ENCODE data around the gene MS4A7. TPM values are rescaled to one million over a fixed set of nuclear protein-coding genes. Genes with fewer than 3 reads are reported as not detected.

Gene MS4A7
- polyA plus RNA-seq = 1 to 10 TPM; 1.0 to 7.1 (median 2.6) TPM

- peak within 1 kb of the TSS in 1 of 5 donors; percentile 29 for H3K4me3 Mint-ChIP-seq
These were observed at the start of gene MS4A7 for GRCh38 chr11:60378354-60378753. Gene MS4A7, plus strand, starts transcription at chr11:60378532. Its CDS starts 4,610 bp downstream, at chr11:60383142.

DNA sequence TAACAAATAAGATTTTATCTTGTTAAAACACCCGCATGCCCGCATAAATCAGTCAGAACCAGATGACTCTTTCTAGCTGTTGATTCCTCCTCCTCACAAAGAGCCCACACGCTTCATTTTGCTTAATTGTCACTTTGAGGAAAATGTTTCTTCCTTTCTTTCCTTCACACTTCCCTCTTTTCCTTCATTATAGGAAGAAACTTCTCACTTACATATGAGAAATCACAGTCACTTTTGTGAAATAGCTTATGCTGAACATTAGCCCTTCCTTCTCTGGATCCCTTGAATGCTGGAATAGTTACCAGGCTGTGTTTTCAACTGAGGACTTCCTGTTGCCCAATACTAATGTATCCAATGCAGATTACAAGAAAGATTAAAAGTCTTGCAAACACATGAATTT, 45.5 kb upstream of the MS4A7 start:
- Mint-ChIP-seq H3K27me3 (ENCODE audit: low read depth in 3 of 3) (peaks cover 0 to 4% (median 2%) of the 10 kb centered on the region in 3 donors), H3K36me3 (no peaks in the 10 kb centered on the region), H3K9me3 (peaks cover 0 to 2% (median 0%) of the 10 kb centered on the region in 6 donors), H3K4me3 (no peak overlapping the region), H3K4me1 (no peaks in the 10 kb centered on the region), H3K27ac (no peak overlapping the region)
- no peak for DNase-seq

More at GRCh38 chr11:60378354-60378753, at the start of gene MS4A7:
- Mint-ChIP-seq H3K27ac (peak within 1 kb of the TSS in 2 of 6 donors; percentile 28 to 54), H3K36me3 (no peaks in the 10 kb centered on the region), H3K4me1 (peaks cover 3 to 11% of the 10 kb centered on the region in 2 donors), H3K9me3 (no peaks in the 10 kb centered on the region), H3K27me3 (ENCODE audit: low read depth in 3 of 3) (peaks cover 0 to 9% (median 5%) of the 10 kb centered on the region in 3 donors)
- no peak for DNase-seq

- Mint-ChIP-seq H3K4me1 (no peaks in the 10 kb centered on the region), H3K36me3 (no peaks in the 10 kb centered on the region), H3K9me3 (peaks cover 0 to under 1% (median 0%) of the 10 kb centered on the region in 6 donors), H3K4me3 (no peak overlapping the region), H3K27me3 (ENCODE audit: low read depth in 3 of 3) (peaks cover 0 to 4% (median 2%) of the 10 kb centered on the region in 3 donors), H3K27ac (no peak overlapping the region)
- peak; percentile 17 to 29 (median 26) for DNase-seq
These were observed 44.2 kb upstream of the MS4A7 start for GRCh38 chr11:60334005-60334620.

DNA sequence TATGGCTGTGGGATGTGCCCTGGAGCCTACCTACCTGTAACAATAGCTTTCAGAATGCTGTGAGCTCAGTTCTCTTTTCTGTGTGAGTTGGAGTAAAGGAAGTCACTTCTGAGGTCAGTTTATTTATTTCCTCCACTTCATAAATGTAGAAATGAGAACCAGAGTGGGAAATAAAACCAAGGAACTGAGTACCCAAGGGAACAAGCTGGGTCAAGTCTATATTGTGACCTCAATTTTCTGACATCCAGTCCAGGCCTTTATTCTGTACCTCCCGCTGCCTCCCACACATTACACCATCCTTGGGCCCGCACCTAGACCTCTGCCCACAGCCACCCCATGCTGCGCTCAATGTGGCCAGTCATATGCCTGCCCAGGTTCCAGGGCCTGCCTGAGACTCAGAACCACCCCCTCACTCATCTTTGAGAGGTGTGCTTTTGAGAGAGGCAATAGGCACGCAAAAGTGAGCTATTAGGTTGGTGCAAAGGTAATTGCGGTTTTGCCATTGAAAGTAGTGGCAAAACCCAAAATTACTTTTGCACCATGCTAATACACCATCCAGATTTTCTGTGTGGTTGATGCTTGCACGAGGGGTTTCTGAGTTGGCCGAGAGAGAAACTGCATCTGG, 41.5 kb upstream of the MS4A7 start:
- H3K9me3 Mint-ChIP-seq = no peaks in the 10 kb centered on the region
- H3K27me3 Mint-ChIP-seq (ENCODE audit: low read depth in 3 of 3) = peaks cover 0 to 4% (median 0%) of the 10 kb centered on the region in 3 donors
- H3K36me3 Mint-ChIP-seq = no peaks in the 10 kb centered on the region
- H3K4me3 Mint-ChIP-seq = no peak overlapping the region
- DNase-seq = no peak
- no peaks in the 10 kb centered on the region for H3K4me1 Mint-ChIP-seq
- H3K27ac Mint-ChIP-seq = no peak overlapping the region

GRCh38 chr11:60338053-60338452, 40.3 kb upstream of the MS4A7 start:
- H3K4me1 Mint-ChIP-seq = no peaks in the 10 kb centered on the region
- H3K36me3 Mint-ChIP-seq = no peaks in the 10 kb centered on the region
- no peak overlapping the region for H3K27ac Mint-ChIP-seq
- peaks cover 0 to 5% (median 0%) of the 10 kb centered on the region in 3 donors for H3K27me3 Mint-ChIP-seq (ENCODE audit: low read depth in 3 of 3)
- H3K9me3 Mint-ChIP-seq = no peaks in the 10 kb centered on the region
- no peak overlapping the region for H3K4me3 Mint-ChIP-seq
- no peak for DNase-seq

DNA sequence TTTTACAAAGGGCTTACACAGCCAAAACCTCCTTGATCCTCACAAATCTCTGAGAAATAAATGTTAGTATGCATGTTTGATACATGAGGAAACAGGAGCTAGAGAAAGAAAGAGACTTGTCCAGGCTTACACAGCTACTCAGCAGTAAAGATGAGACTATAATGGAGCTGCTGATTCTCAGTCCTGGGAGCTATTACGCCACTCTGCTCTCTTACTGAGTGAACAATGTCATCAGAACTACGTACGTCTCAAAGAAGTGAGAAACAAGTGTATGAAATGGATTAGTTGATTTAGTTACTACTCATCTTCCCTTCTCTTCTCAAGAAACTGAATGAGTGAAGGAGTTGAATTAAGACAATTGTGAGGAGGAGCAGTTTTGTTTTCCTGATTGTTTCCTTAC, 39.0 kb upstream of the MS4A7 start:
- Mint-ChIP-seq H3K4me1 (no peaks in the 10 kb centered on the region), H3K36me3 (no peaks in the 10 kb centered on the region), H3K4me3 (no peak overlapping the region), H3K27me3 (ENCODE audit: low read depth in 3 of 3) (peaks cover 0 to 2% (median 0%) of the 10 kb centered on the region in 3 donors), H3K9me3 (no peaks in the 10 kb centered on the region), H3K27ac (no peak overlapping the region)
- no peak for DNase-seq

DNA sequence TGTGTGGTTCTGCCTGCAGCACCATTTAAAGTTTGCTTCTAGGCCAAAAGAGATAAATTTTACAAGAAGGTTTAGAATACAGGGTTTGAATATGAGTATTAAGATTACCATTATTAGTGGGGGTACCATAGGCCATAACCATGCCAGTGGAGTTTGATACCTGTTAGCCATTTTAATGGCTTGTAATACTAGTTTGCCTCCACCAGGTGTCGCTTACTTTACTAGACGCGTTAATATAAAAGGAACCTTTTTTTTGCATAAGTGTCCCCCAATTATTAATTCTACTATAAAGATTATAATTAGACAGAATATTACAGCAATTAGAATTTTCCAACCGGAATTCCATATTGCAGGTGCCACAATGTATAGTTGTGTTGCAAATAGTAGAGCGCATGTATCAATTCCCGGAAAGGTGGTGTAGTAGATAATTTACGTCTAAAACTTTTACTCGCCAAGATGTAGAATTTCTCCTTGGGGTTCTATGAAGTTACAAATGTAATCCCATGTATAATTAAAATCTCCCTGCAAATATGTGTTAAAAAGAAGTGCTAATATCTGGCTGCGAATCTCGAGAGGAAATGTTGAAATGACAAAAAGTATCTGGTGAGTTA, 35.1 kb upstream of the MS4A7 start:
- H3K4me1 Mint-ChIP-seq = no peaks in the 10 kb centered on the region
- H3K4me3 Mint-ChIP-seq = no peak overlapping the region
- no peak overlapping the region for H3K27ac Mint-ChIP-seq
- H3K27me3 Mint-ChIP-seq (ENCODE audit: low read depth in 3 of 3) = peaks cover 0 to 2% (median 2%) of the 10 kb centered on the region in 3 donors
- no peaks in the 10 kb centered on the region for H3K36me3 Mint-ChIP-seq
- DNase-seq = no peak
- H3K9me3 Mint-ChIP-seq = no peaks in the 10 kb centered on the region

- H3K4me3 Mint-ChIP-seq = no peak overlapping the region
- H3K27me3 Mint-ChIP-seq (ENCODE audit: low read depth in 3 of 3) = peaks cover 0 to 2% (median 2%) of the 10 kb centered on the region in 3 donors
- no peak overlapping the region for H3K27ac Mint-ChIP-seq
- DNase-seq = no peak
- H3K36me3 Mint-ChIP-seq = no peaks in the 10 kb centered on the region
- H3K4me1 Mint-ChIP-seq = no peaks in the 10 kb centered on the region
- H3K9me3 Mint-ChIP-seq = no peaks in the 10 kb centered on the region
These were observed 34.2 kb upstream of the MS4A7 start for GRCh38 chr11:60344146-60344545.

- Mint-ChIP-seq H3K27me3 (ENCODE audit: low read depth in 3 of 3) (peaks cover 0 to 3% (median 2%) of the 10 kb centered on the region in 3 donors), H3K9me3 (no peaks in the 10 kb centered on the region), H3K4me3 (no peak overlapping the region), H3K36me3 (no peaks in the 10 kb centered on the region), H3K27ac (no peak overlapping the region), H3K4me1 (no peaks in the 10 kb centered on the region)
- no peak for DNase-seq
These were observed 32.8 kb upstream of the MS4A7 start for GRCh38 chr11:60345489-60345888.

GRCh38 chr11:60347084-60347797, 31.1 kb upstream of the MS4A7 start:
- DNase-seq = no peak
- Mint-ChIP-seq H3K9me3 (no peaks in the 10 kb centered on the region), H3K4me1 (no peaks in the 10 kb centered on the region), H3K4me3 (no peak overlapping the region), H3K27me3 (ENCODE audit: low read depth in 3 of 3) (peaks cover 0 to 2% (median 2%) of the 10 kb centered on the region in 3 donors), H3K36me3 (no peaks in the 10 kb centered on the region), H3K27ac (no peak overlapping the region)

GRCh38 chr11:60348116-60348515, 30.2 kb upstream of the MS4A7 start:
- Mint-ChIP-seq H3K27ac (no peak overlapping the region), H3K4me1 (no peaks in the 10 kb centered on the region), H3K4me3 (no peak overlapping the region), H3K27me3 (ENCODE audit: low read depth in 3 of 3) (peaks cover 0 to 2% (median 2%) of the 10 kb centered on the region in 3 donors), H3K9me3 (no peaks in the 10 kb centered on the region), H3K36me3 (no peaks in the 10 kb centered on the region)
- DNase-seq = no peak

- no peak overlapping the region for H3K27ac Mint-ChIP-seq
- H3K36me3 Mint-ChIP-seq = no peaks in the 10 kb centered on the region
- H3K4me1 Mint-ChIP-seq = no peaks in the 10 kb centered on the region
These were observed 28.3 kb upstream of the MS4A7 start for GRCh38 chr11:60349990-60350389.

DNA sequence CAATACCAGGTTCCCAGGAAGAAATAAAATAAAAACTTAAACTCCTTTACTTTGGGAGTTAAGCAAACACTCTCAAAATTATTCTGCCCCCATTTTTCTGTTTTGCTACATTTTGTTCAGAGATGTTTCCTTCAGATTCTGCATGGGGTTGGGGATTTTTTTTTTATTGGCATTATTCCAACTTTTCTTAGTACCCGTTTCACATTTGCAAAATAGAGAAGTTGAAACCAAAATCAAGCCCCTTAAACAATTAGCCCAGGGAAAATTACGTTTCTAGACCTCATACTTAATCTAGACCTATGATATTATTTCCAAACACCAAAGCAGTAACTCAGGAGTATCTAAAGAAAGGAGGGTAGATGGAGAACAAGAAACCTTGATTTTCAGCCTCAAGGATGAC, 20.6 kb upstream of the MS4A7 start:
- no peak overlapping the region for H3K27ac Mint-ChIP-seq
- H3K4me1 Mint-ChIP-seq = no peaks in the 10 kb centered on the region
- H3K36me3 Mint-ChIP-seq = no peaks in the 10 kb centered on the region

More at GRCh38 chr11:60349990-60350389, 28.3 kb upstream of the MS4A7 start:
- Mint-ChIP-seq H3K27me3 (ENCODE audit: low read depth in 3 of 3) (peaks cover 1 to 4% (median 2%) of the 10 kb centered on the region in 3 donors), H3K4me3 (no peak overlapping the region), H3K9me3 (no peaks in the 10 kb centered on the region)
- DNase-seq = no peak

DNA sequence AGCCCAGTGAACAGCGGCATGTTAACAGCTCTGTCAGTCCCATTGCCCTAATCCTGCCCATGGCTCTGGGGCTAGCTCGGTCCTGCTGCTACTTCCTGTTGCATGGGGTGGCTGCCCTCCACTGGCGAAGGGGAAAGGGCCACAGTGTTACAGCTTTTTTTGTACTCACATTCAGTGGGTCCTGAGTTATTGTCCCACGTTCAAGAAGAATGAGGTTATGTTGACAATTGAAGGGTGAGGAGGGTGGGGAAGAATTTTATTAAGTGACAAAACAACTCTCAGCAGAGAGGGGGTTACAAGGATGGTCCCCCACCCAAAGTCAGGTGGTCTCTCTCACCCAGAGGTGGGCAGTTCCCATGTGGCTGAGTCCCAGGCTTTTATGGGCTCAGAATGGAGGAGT, 17.7 kb upstream of the MS4A7 start:
- no peaks in the 10 kb centered on the region for H3K36me3 Mint-ChIP-seq
- DNase-seq = no peak
- H3K4me3 Mint-ChIP-seq = no peak overlapping the region
- no peak overlapping the region for H3K27ac Mint-ChIP-seq
- no peaks in the 10 kb centered on the region for H3K4me1 Mint-ChIP-seq
- H3K9me3 Mint-ChIP-seq = no peaks in the 10 kb centered on the region
- peaks cover 3 to 12% (median 5%) of the 10 kb centered on the region in 3 donors for H3K27me3 Mint-ChIP-seq (ENCODE audit: low read depth in 3 of 3)

More for the DNA sequence above, 20.6 kb upstream of the MS4A7 start:
- no peak overlapping the region for H3K4me3 Mint-ChIP-seq
- peaks cover 0 to 2% (median 1%) of the 10 kb centered on the region in 3 donors for H3K27me3 Mint-ChIP-seq (ENCODE audit: low read depth in 3 of 3)
- DNase-seq = no peak
- H3K9me3 Mint-ChIP-seq = no peaks in the 10 kb centered on the region
